Neuronal stem cell (in vitro differentiated cells): ENCODE measurements around the gene GABRB1.

ENCODE experiments used
- DNase-seq: peaks from one replicate; pipeline ENCODE4 v3.0.0-alpha.2; 2013; ENCODE audit warnings: low spot score
- H2AFZ ChIP-seq: one replicate; pipeline ENCODE4 v1.6.1; 2013; ENCODE audit warnings: mild to moderate bottlenecking, low read length, inconsistent platforms
- H2AK5ac ChIP-seq: 2 replicates; pipeline ENCODE4 v1.6.1; 2013; ENCODE audit warnings: low read depth, mild to moderate bottlenecking, inconsistent platforms, low read length, moderate library complexity, mixed read lengths
- H2BK120ac ChIP-seq: 2 replicates; pipeline ENCODE4 v1.6.1; 2013; ENCODE audit warnings: low read depth, mild to moderate bottlenecking, inconsistent platforms, low read length, moderate library complexity, mixed read lengths
- H2BK12ac ChIP-seq: one replicate; pipeline ENCODE4 v1.6.1; 2013; ENCODE audit warnings: low read length, inconsistent platforms
- H2BK15ac ChIP-seq: 2 replicates; pipeline ENCODE4 v1.6.1; 2013; ENCODE audit warnings: mild to moderate bottlenecking, low read length, inconsistent platforms, mixed read lengths
- H2BK5ac ChIP-seq: one replicate; pipeline ENCODE4 v1.6.1; 2013; ENCODE audit warnings: inconsistent platforms, mild to moderate bottlenecking, low read length, moderate library complexity
- H3K14ac ChIP-seq: one replicate; pipeline ENCODE4 v1.6.1; 2013; ENCODE audit warnings: low read length, inconsistent platforms
- H3K18ac ChIP-seq: 2 replicates; pipeline ENCODE4 v1.6.1; 2013; ENCODE audit warnings: low read length, inconsistent platforms
- H3K23ac ChIP-seq: 2 replicates; pipeline ENCODE4 v1.6.1; 2013; ENCODE audit warnings: low read depth, mild to moderate bottlenecking, mixed read lengths, low read length, inconsistent platforms; ENCODE audit not compliant: poor library complexity
- H3K27ac ChIP-seq: replicated peaks from 3 replicates; pipeline ENCODE4 v1.5.1; 2013; ENCODE audit warnings: low read length, inconsistent platforms
- H3K27me3 ChIP-seq, 3 experiments: 2 replicates each; pipeline ENCODE4 v1.6.1; 2013; ENCODE audit warnings: low read length in 3 of 3, mild to moderate bottlenecking in 2 of 3, inconsistent platforms in 1 of 3, low read depth in 1 of 3, mixed read lengths in 1 of 3, moderate library complexity in 1 of 3; ENCODE audit not compliant: control insufficient read depth in 3 of 3, insufficient read depth in 3 of 3
- H3K36me3 ChIP-seq, 2 donors: replicated peaks in 1 of 2; 2 replicates each; pipeline ENCODE4 v1.6.1; 2013; ENCODE audit warnings: low read length in 2 of 2; ENCODE audit not compliant: control insufficient read depth in 2 of 2, insufficient read depth in 2 of 2
- H3K4ac ChIP-seq: 2 replicates; pipeline ENCODE4 v1.6.1; 2013; ENCODE audit warnings: inconsistent platforms, mild to moderate bottlenecking, low read length, moderate library complexity
- H3K4me1 ChIP-seq, 2 donors: 1 replicate in 1 of 2; 2 replicates in 1 of 2; pipeline ENCODE4 v1.6.1; 2013; ENCODE audit warnings: low read length in 2 of 2, low read depth in 1 of 2; ENCODE audit not compliant: control insufficient read depth in 2 of 2, insufficient read depth in 1 of 2
- H3K4me2 ChIP-seq: one replicate; pipeline ENCODE4 v1.6.1; 2013; ENCODE audit warnings: mild to moderate bottlenecking, low read length, inconsistent platforms; ENCODE audit not compliant: insufficient read depth, poor library complexity, severe bottlenecking
- H3K4me3 ChIP-seq, 2 donors: 2 replicates each; pipeline ENCODE4 v1.5.1; 2013; ENCODE audit warnings: low read length in 2 of 2, mild to moderate bottlenecking in 2 of 2, inconsistent platforms in 1 of 2, moderate library complexity in 1 of 2
- H3K79me1 ChIP-seq: one replicate; pipeline ENCODE4 v1.6.1; 2013; ENCODE audit warnings: low read depth, mild to moderate bottlenecking, inconsistent platforms, low read length, moderate library complexity
- H3K9ac ChIP-seq: one replicate; pipeline ENCODE4 v1.6.1; 2013; ENCODE audit warnings: mild to moderate bottlenecking, low read depth, low read length, inconsistent platforms; ENCODE audit not compliant: poor library complexity
- H3K9me3 ChIP-seq, 2 donors: replicated peaks in 1 of 2; 2 replicates each; pipeline versions ENCODE3 to v1.6.1; 2013; ENCODE audit warnings: low read length in 2 of 2, mild to moderate bottlenecking in 2 of 2, inconsistent platforms in 1 of 2, low read depth in 1 of 2, mixed read lengths in 1 of 2, moderate library complexity in 1 of 2; ENCODE audit not compliant: control insufficient read depth in 2 of 2, insufficient read depth in 1 of 2
- H4K8ac ChIP-seq: one replicate; pipeline ENCODE4 v1.6.1; 2013; ENCODE audit warnings: low read depth, mild to moderate bottlenecking, inconsistent platforms, low read length, moderate library complexity
- H4K91ac ChIP-seq: one replicate; pipeline ENCODE4 v1.6.1; 2013; ENCODE audit warnings: low read length, low read depth, mild to moderate bottlenecking, inconsistent platforms; ENCODE audit not compliant: poor library complexity
- WGBS, 2 donors: extraction: QIAGEN DNeasy Blood & Tissue Kit; methylation state at CpG; one replicate each; pipeline ENCODE4 v1.1.7; 2013; ENCODE audit warnings: missing lambda C conversion rate in 2 of 2, mixed read lengths in 1 of 2; ENCODE audit not compliant: insufficient read length in 2 of 2, insufficient replicate concordance in 1 of 2; ENCODE audit errors: extremely low coverage in 2 of 2; 5-methylcytosine and 5-hydroxymethylcytosine counted together

GABRB1 gene

GRCh38 chr4:47471064-47471463 lies 439.7 kb downstream of the GABRB1 start:
- H2BK12ac ChIP-seq = no peak overlapping the region
- H3K36me3 ChIP-seq = no peaks in the 10 kb centered on the region
- H3K4me2 ChIP-seq = no peak overlapping the region
- no peak overlapping the region for H3K4ac ChIP-seq
- H3K23ac ChIP-seq = no peak overlapping the region
- no peak for DNase-seq
- no peak overlapping the region for H2AK5ac ChIP-seq
- H3K9ac ChIP-seq = no peak overlapping the region
- no peak overlapping the region for H2BK120ac ChIP-seq
- no peak overlapping the region for H2BK15ac ChIP-seq
- no peak overlapping the region for H3K14ac ChIP-seq
- no peak overlapping the region for H4K8ac ChIP-seq
- no peaks in the 10 kb centered on the region for H3K79me1 ChIP-seq
- H2BK5ac ChIP-seq = no peak overlapping the region
- WGBS, 2 donors = no CpG with 5 or more reads among the region's 4 CpGs
- no peak overlapping the region for H2AFZ ChIP-seq
- no peak overlapping the region for H3K4me3 ChIP-seq
- H3K27me3 ChIP-seq = peaks cover 0 to 8% (median 0%) of the 10 kb centered on the region in 3 experiments
- no peaks in the 10 kb centered on the region for H3K9me3 ChIP-seq
- no peak overlapping the region for H4K91ac ChIP-seq
- no peak overlapping the region for H3K18ac ChIP-seq
- H3K4me1 ChIP-seq = peaks cover 0 to 7% of the 10 kb centered on the region in 2 donors
- no peak overlapping the region for H3K27ac ChIP-seq

DNA sequence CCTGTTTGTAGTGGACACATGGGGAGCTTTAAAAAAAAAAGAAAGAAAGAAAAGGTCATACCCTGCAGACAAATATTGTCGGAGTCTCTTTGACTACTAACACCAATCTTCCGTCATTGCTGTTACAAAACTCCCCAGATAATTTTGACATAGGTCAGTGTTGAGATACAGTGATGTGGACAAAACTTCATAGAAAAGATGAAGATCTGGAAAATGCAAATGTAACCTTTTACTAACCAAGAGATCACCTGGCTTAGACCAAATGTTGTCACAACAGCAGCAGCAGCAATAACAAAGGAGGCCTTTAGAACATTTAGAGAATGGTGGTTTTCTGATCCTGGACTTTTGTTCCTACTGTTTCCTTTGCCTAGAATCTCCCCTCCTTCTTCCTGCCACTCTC lies 440.2 kb downstream of the GABRB1 start:
- DNase-seq = no peak
- Histone ChIP-seq H3K79me1 (no peaks in the 10 kb centered on the region), H4K8ac (no peak overlapping the region), H3K4ac (no peak overlapping the region), H4K91ac (no peak overlapping the region), H3K27me3 (peaks cover 0 to 4% (median 0%) of the 10 kb centered on the region in 3 experiments), H2BK12ac (no peak overlapping the region), H3K4me3 (no peak overlapping the region), H2BK5ac (no peak overlapping the region), H2AFZ (no peak overlapping the region), H3K36me3 (no peaks in the 10 kb centered on the region), H2BK120ac (no peak overlapping the region), H3K4me1 (peaks cover 0 to 7% of the 10 kb centered on the region in 2 donors), H3K27ac (no peak overlapping the region), H2BK15ac (no peak overlapping the region), H2AK5ac (no peak overlapping the region), H3K18ac (no peak overlapping the region), H3K9me3 (no peaks in the 10 kb centered on the region), H3K9ac (no peak overlapping the region), H3K14ac (no peak overlapping the region), H3K23ac (no peak overlapping the region), H3K4me2 (no peak overlapping the region)
- no CpG with 5 or more reads among the region's 2 CpGs for WGBS, 2 donors

GRCh38 chr4:47473141-47473750 lies 441.9 kb downstream of the GABRB1 start:
- H3K23ac ChIP-seq = no peak overlapping the region
- no peak overlapping the region for H3K14ac ChIP-seq
- H3K18ac ChIP-seq = no peak overlapping the region
- H2BK12ac ChIP-seq = no peak overlapping the region
- no peak for DNase-seq
- H2BK15ac ChIP-seq = no peak overlapping the region
- no peak overlapping the region for H3K9ac ChIP-seq
- no peak overlapping the region for H2AK5ac ChIP-seq
- H3K27me3 ChIP-seq = peaks cover 0 to 3% (median 0%) of the 10 kb centered on the region in 3 experiments
- no peaks in the 10 kb centered on the region for H3K9me3 ChIP-seq
- H3K4me2 ChIP-seq = no peak overlapping the region
- no peak overlapping the region for H2AFZ ChIP-seq
- no peak overlapping the region for H2BK5ac ChIP-seq
- H3K36me3 ChIP-seq = no peaks in the 10 kb centered on the region
- no peak overlapping the region for H4K91ac ChIP-seq
- H3K4me3 ChIP-seq = no peak overlapping the region
- WGBS, 2 donors = no CpG with 5 or more reads among the region's 3 CpGs
- H3K27ac ChIP-seq = no peak overlapping the region
- peaks cover 0 to 7% of the 10 kb centered on the region in 2 donors for H3K4me1 ChIP-seq
- no peak overlapping the region for H2BK120ac ChIP-seq
- no peak overlapping the region for H3K4ac ChIP-seq
- H3K79me1 ChIP-seq = no peaks in the 10 kb centered on the region
- no peak overlapping the region for H4K8ac ChIP-seq

- H3K79me1 ChIP-seq = no peaks in the 10 kb centered on the region
Observed at GRCh38 chr4:47474799-47475198, 443.4 kb downstream of the GABRB1 start.

More at GRCh38 chr4:47474799-47475198, 443.4 kb downstream of the GABRB1 start:
- Histone ChIP-seq H3K4me1 (peaks cover 0 to 7% of the 10 kb centered on the region in 2 donors), H4K8ac (no peak overlapping the region), H3K9ac (no peak overlapping the region), H3K27me3 (peaks cover 0 to 11% (median 0%) of the 10 kb centered on the region in 3 experiments), H2BK120ac (no peak overlapping the region), H2BK5ac (no peak overlapping the region), H3K18ac (no peak overlapping the region), H2AFZ (no peak overlapping the region), H3K4me3 (no peak overlapping the region), H2BK15ac (no peak overlapping the region), H2AK5ac (no peak overlapping the region), H3K27ac (no peak overlapping the region), H4K91ac (no peak overlapping the region), H3K4me2 (no peak overlapping the region), H3K14ac (no peak overlapping the region), H3K4ac (no peak overlapping the region), H3K23ac (no peak overlapping the region), H2BK12ac (no peak overlapping the region), H3K9me3 (no peaks in the 10 kb centered on the region), H3K36me3 (no peaks in the 10 kb centered on the region)
- no CpG with 5 or more reads among the region's 4 CpGs for WGBS, 2 donors
- no peak for DNase-seq
